OCI-M1 (cell line): ENCODE results near the gene CCDC197.

ENCODE experiments used
- DNase-seq: peaks from one replicate; lab custom pipeline; 2025; lab: John Stamatoyannopoulos, UW

CCDC197 gene

DNA sequence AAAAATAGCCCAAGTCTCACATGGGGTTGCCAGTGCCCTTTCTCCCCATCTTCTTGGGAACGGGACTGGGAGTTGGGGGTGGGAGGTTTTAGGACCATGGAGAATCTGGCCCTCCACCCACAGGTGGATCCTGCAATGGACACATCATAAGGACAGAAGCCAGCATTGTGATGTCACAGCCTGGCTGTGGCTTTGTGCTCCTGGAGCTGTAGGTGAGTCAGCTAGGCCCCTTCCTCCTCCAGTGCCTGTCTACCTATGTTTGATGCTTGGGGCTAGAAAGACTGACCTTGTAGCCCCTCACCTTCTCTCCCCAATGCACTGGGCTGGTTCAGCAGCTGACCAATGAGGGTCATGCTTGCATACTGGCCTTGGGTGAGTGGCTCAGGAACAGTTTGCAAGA is at the start of gene CCDC197:
TSS of gene CCDC197 (plus strand) at position 220 of the 400 bp plus-strand sequence. CDS start 831 bp downstream, outside the sequence.
- no peak for DNase-seq

DNA sequence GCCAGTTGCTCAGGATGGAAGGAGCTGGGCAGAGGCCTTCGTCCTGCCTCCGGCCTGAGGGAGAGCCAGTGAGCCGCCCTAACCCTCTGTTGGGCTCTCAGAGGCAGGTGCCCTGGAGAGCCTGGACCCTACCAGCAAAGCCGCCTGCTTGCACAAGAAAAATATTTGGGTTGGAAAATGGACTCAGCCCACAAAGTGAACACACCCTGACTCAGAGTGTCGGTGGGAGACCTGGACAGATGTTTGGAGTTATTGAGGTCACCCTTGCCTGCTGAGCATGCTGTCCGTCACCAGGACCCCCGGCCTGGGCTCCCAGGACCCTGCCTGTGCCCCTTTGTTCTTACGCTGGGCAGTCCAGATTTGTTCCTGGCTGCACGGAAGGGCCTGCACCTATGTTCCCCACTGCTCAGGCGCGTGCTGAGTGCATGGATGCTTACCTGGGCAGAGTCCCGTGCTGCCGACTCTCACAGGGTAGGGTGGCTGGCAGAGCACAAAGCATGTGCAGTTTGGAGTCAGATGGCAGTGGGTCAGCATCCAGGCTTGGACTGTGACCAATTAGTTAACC is 47.5 kb upstream of the CCDC197 start:
- DNase-seq = no peak

DNA sequence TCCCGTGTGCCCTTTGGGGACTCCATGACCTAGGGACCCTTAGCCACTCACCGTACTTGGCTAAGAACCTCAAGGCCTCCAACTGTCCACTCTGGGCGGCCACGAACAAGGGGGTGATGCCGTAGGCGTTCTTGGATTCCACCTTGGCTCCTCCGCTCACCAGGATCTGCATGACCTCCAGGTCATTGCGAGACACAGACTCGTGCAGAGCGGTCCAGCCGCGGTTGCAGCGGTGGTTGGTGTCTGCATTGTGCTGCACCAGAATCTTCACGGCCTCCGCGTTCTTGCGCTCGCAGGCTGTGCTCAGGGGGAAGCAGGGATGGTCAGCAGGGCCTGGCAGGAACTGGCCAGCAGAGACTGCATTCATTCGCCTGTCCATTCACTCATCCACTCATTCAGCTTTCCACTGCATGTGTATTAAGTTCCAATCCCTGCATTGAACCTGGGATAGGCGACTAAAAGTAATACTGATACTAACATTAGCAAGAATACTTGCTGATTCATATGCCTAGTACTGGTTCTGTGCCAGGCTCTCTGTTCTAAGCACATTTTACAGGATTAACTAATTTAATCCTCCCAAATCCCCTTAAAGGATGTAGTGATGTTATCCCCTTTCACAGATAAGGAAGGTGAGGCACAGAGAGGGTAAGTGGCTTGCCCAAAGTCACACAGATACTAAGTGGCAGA is 46.0 kb upstream of the CCDC197 start:
- no peak for DNase-seq

DNA sequence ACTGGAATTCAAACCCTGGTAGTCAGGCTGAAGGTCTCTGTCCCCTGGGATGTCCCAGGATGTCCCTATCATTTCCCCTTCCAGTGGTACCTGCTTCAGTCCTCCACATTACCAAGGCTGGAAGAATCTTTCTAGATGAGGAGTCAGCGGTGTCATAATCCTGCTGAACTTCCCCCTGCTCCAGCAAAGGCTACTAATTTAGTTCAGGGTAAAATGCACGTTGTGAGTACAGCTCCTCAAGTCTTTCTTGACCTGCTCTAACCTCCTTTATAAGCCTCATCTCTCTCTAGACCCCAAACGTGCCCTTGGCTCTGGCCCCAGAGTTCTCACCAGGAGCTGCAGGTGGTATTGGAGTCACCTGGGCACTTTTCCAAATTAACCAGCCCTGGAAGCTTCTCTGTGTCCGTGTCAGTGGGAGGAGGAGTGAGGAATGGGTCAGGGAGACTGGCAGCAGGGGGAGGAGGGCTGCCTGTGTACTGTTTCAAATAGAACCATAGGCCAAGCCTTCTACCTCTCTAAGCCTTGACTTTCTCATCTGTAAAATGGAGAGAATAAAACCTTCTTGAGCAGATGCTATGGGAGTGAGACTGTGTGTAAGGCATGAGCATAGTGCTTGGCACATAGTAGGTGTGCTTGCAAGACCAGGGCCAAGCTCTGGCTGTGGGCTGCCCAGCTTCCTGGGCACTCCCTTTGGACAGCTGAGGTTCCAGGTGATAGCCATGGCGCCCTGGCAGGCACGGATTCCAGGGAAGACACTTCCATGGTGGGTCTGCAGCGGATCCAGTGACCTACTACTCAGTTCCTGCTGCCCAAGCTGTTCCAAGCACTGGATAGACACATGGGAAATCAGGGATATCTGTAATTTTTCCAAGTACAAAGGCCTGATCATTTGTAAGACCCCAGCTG is 45.2 kb upstream of the CCDC197 start:
- DNase-seq = no peak

DNA sequence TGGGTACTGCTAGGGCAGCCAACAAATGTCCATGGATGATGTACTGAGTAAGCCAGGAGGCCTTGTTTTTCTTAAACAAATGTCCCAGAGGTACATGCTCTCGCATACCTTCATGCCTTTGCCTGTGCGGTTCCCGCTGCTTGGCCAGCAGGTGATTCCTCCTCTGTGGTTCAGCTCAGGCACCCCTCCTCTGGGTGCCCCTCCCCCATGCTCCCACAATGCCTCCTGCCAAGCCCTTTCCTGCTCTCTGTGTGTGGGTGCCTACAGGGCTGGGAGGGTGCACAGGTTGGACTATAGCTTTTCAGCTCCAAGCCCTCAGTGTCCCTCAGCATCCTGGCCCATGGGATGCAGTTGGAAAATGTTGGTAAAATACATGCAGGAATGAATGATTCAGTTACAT is 44.3 kb upstream of the CCDC197 start:
- DNase-seq = no peak

DNA sequence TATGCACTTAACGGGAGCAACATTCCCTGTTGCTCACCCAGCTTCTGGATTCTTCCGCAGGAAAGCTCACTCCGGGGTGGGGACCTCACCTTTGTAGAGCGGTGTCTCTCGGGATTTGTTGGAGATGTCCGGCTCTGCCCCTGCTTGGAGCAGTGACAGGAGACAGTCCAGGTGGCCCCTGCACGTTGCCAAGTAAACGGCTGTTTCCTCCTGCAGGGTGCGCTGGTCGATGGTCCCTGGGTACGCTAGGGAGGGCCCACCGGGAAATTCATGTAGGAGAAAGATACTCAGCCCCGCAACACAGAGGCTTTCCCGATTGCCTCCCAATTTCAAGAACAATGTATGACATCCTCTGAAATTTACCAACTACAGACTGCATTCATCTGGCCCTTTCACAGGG is 43.8 kb upstream of the CCDC197 start:
- no peak for DNase-seq

DNA sequence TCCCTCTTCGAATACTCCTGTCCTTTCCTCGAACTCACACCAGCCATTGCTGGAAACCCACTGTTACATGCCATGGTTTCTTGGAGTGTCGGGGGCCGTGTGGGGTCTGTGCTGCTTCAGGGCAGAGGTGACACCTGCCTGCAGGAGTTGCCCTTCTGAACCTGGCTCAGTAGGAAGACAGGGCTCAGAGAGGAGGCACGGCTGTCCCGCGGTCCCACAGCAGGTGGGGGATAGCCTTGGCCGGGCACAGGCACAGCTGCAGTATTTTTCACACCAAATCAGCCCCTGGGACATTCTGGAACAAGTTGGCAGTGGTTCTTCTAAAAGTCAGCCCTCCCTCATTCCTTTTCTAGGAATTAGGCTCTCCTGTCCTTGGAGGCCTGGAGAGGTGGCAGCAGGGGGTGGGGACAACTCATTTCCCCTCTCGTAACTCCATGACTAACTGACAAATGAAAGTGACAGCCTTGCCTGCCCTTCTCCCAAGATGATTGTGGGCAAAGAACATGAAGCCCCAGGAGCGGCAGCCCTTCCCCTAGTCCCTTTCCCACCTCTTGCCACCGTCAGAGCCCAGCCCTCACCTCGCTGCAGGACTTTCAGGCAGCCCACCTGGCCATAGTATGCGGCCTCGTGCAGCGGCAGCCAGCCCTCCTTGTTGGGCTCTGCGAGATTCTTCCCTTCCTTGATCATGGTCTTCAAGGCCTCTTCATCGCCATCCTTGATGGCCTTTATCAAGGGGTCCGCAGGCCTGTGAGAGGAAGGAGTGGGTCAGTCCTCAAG is 43.2 kb upstream of the CCDC197 start:
- no peak for DNase-seq

DNA sequence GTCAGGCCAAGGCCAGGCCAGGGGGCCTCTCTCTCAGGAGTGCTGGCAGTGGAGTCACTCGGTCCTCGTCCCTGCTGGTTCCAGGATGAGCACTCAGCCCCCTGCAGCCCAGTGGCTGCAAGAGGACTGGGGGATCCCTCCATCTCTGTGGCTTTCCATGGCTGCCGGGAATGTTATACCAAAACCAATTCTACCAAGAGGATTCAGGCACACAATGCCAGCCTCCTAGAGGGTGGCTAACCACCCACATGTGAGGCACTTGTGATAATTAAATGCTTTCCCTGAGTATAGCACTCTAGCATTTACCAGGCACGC is 42.6 kb upstream of the CCDC197 start:
- DNase-seq = no peak

DNA sequence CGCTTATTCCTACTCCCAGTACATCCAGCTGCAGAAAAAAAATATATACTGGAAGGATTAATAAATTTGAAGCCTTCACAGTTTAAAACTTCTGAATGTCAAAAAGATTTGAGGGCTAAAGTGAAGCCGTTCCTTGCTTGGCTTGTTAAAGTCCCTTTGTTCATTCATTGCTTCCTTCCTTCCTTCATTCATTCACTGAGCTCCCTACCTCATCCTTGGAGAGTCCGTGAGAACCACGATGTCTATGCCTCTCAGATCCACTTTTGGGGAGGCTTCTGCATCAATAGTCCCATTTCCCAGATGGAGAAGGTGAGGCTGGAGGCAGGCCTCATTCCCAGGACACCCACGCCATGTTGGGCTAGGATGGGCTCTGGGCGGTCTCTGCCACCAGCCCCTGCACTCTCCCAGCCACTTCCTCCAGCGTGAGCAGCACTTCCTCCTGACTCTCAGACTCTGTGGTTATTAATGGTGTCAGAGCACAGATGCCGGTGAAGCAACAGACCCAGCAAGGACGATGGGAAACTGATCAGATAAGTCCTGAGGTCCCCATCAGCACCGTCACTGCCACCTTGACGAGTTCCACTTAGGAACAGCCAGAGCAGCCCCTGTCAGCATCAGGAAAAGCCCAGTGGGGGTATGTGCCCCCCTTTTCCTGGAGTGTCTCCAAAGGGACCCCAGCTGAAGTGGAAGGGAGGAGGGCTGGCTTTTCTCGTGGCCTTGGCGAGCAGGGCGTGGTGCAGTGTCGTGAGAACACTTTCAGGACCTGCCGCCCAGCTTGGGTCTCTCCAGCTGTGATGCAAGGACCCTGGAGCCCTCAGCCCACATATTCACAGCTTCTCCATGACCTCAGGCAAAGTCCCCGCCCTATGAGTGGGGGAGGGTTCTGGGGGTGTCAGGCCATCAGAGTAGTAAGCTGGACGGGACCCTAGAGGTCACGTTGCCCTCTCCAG is 41.9 kb upstream of the CCDC197 start:
- peak; percentile 22 for DNase-seq

DNA sequence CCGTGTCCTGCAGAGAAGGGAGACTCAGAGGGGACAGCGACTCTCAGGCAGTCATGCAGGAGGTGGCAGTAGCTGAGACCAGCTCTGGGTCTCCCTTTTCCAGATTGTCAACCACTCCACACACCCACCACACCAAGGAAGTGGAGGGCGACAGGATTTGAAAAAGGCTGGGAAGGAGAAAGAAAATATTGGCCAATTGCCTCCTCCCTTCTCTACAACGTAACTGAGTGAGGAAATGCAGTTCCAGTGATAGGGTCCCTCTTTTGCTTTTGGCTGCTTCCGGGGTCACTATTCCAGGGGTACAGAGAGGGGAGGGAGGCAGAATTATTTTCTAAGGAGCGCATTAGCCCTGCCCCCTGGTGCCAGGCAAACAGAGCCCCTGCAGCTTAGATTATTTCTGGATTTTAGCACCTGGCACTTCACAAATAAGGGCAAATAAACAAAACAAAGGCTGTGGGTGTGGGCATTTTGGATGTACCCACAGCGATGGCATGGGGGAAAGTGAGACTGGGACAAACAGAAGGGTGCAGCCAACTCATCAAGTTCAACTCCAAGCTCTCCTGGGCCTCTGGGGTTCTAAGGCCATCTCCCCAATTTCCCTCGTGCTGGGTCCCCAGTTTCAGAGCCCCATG is 41.1 kb upstream of the CCDC197 start:
- DNase-seq = no peak

DNA sequence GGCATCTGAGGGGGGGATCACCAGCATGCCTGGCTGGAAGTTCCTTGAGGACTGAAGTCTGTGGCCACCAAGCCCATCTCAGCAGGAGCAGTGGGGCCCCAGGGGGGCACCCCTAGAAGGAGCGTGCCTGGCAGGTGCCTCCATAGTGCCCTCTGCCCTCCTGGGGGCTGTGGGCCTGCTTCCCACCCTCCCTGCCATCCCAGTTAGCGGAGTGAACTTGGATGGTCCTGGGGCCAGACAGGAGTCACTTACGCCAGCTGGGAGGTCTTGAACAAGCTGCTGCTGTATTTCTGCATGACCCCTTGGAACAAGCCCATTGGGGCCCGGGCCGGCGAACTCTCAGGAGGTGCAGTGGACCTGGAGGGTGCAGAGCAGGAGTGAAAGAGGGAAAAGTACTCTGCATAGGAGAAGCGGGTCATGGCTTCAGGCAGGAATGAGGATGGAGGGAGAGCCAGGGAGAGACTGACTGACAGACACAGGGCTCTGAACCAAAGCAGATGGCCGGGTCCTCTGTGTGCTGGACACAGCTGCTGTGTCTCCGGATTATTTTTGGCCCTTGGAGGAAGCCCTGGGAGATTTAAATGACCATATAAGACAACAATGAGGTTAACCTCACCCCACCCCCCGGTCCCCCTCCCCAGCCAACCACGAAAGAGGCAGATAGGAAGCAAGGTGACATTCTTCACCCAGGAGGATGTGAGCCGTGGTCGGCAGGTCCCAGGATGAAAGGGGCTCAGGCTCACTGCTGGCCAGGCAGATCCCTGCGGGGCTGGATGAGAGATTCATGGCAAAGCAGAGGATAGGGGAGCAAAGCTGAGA is 40.4 kb upstream of the CCDC197 start:
- DNase-seq = no peak

DNA sequence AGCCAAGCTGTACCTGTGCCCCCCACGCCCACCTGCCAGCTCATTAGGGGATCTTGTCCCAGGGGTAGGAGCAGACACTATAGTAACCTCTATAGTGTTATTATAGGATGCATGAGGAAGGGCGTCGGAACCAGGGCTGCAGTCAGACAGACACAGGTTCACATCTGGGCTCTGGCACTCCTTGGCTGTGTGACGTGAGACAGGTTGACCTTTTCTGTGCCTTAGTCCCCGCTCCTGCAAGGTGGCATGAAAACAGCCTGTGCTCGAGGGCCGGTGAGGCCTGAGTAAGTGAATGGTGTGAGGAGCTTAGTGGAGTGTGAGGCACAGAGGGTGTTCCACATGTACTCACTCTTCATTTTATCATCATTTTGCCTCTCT is 39.8 kb upstream of the CCDC197 start:
- no peak for DNase-seq

DNA sequence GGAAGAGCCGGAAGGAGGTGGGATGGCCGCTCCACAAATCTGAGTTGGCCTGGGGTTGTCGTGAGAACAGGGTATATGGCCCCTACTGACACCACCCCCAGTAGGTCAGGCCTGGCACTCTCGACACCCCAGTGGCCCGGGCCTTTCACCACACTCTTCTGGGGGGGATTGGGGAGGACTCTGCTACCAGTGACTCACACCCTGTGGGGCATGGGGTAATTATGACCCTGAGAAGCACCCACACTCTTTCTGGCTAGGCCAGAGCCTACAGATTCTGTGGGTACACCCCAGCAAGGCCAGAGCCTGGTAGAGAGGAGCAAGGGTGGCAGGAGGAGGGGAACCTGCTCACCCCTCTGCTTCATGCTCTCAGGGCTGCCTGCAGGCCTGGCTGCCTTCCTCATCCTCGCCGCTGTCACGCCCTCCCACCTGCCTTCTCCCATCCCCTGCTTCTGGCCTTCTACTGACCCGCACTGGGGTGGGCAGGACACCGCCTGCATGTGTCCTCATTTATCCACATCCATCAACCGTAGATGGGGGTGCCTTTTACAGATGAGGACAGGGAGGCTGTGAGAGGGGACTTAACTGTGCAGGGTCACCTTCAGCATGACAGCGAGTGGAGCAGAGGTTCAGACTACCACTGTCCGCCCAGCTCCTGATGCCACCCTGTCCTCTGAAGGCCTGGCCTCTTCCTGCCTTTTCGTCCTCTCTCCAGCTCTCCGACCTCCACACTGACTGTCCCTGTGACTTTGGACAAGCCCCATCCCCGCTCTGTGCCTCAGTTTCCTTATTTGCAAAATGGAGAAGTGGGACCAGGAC is 39.1 kb upstream of the CCDC197 start:
- DNase-seq = no peak

DNA sequence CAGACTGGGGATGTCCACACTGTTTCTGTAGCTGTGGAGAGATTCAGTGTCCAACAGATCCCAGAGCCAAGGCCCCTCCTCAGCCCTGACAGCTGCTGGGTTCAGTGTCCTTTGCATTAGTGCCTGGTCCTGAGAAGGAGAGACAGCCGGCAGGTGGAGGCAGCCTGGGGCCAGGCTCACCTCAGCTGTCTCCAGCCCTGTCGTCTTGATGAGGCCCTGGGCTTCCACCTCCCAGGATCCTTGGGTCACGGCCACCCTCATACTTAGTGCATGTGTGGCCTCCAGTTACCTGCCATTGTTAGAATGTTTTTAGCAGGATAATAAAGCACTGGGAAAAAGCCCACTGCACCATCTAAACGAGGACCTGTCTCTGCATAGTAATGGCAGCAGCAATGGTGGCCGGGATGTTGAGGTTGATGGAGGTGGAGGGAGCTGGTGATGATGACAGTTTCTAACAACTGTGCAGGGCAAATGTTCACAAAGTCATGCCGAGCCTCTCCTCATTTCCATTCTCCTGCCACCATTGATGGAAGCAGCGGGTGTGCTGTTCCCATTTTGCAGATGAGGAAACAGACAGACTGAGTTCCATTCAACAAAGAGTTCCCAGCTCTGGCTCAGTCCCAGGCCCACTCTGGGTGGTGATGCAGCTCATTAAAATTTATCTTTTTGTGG is 38.4 kb upstream of the CCDC197 start:
- no peak for DNase-seq

DNA sequence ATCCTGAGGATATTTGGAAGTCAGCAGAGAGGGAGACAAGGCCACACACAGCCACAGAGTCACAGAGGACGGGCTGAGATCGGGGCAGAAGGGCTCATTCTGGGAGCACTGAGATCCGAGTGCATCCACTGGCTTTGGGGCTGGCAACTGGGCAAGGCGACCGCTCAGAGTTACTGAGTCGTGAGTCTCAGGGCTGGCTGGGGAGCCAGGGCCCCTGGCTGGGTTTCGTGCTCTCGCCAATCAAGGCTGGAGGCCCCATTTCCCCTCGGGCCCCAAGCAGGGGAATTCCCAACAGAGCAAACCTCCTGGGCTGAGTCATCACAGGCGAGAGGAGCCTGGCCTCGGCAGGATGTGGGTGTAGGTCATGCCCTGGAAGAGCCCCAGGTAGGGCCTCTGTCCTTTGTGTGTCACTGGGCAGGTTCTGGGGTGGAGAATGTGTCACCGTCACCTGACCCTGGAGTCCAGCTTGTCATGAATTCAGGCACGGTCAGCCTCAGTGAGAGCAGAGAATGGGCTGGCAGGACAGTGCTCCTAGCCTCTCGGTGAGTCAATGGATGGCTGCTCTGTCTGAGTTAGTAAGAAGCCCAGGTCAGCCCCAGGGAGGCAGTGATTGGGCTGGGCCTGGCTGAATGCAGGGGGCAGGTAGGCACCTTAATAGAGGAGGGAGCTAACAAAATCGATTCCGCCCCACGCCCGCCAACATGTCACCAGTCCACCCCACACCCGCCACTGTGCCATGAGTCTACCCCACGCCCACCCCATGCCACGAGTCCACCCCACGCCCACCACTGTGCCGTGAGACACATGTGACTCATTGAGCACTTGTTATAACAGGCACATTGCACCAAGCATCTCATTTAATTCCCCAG is 37.6 kb upstream of the CCDC197 start:
- peak; percentile 23 for DNase-seq

DNA sequence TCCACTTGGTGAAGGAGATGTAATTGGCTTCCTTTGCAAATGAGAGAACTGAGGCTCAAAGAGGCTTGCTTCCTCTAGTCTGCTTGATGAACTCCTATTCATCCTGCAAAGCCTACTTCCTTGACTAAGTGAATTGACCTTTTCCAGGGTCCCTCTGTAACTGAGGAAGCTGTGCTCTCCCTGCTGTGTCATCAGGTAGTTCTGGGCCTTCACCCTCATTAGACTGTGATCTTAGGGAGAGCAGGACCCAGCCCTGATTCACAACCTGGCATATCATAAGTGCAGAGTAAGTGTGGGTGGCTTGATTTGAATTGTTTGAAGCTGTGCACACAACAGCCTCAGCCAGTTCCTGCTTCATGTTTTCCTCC is 37.0 kb upstream of the CCDC197 start:
- no peak for DNase-seq

DNA sequence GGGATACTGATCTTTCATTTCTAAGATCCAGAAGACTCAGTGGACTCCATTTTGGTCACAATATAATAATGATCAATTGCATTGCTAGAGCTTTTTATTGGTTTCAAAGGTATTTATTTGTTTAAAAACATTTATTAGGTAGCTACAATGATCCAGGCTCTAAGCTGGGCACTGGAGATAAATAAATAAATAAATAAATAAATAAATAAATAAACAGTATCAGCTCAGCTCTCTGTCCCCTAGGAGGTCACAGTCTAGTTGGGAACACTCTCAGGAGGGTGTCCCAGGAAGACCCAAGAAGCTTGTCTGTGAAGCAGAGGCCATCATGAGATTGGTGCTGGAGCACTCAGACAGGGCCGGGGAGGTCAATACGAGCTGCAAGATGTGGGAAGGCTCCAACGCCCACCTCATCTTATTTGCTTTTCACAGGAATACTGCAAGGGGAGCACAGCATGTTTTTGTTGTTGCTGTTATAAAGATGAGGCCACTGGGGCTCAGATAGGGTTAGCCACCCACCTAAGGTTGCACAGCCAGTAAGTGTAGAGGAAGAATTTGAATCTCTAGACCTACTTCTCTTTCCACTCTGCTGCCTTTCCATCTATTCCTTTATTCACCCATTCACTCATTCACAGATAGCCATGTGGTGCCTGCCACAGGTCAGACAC is 36.2 kb upstream of the CCDC197 start:
- DNase-seq = no peak
